ENCODE measurements around the gene RNPEP.
"Not testable (repeated sequence)": the region's sequence is repeated elsewhere in the genome, so short reads cannot be mapped to it uniquely, and the experiment has no call there.

The RNPEP gene

DNA sequence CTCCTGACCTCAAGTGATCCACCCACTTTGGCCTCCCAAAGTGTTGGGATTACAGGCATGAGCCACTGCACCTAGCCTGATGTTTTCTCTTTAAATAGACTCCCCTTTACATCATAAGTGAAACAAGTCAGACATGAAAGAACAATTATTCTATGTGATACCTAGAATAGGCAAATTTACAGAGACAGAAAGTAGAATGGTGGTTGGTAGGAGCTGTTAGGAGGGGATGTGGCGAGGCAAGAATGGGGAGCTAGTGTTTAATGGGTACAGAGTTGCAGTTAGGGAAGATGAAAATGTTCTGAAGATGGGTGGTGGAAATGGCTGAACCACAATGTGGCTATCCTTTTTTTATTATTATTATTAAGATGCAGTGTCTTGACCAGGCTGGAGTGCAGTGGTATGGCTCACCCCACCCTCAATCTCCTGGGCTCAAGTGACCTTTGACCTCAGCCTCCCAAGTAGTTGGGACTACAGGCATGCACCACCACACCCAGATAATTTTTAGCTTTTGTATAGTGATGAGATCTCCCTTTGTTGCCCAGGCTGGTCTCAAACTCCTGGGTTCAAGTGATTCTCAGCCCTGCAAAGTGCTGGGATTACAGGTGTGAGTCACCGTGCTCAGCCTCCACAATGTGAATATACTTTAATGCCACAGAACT is 56.4 kb downstream of the RNPEP start:
- DNase-seq = no peak

DNA sequence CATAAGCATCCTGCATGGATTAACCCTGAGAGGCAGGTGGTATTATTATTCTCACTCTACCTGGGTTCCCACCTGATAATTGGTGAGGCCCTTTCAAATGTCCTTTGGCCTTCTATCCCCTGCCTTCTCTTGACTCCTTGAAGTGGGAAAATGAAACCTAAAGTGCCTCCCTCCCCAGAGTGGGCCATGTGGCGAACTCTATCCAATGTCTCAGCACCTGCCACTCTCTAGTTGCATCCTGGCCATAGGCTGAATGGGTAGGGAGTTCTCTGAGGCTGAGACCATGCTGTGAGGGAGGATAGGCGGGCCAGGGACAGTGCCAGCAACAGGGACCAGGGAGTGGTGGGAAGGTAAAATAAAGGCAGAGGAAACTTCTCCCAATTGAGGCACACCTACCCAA is 63.3 kb downstream of the RNPEP start:
- no peak for DNase-seq

DNA sequence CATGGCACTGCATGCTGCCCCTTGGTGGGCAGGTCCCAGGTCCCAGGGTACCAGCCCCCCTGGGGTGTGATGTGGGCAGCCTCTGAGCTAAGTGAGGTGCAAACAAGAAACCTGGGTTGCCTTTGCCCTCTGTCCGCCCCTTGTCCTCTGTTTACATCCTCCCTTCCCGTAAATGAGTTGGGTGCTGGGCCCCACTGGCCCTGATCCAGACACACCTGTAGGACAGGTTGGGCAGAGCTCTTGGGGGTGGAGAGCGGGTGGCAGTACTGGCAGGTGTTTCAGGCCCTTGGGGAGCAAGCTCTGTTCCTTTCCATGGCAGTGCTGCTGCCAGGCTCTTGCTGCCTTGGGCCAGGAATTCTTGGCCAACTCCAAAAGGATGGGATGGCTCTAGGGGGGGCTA is 63.8 kb downstream of the RNPEP start:
- no peak for DNase-seq

DNA sequence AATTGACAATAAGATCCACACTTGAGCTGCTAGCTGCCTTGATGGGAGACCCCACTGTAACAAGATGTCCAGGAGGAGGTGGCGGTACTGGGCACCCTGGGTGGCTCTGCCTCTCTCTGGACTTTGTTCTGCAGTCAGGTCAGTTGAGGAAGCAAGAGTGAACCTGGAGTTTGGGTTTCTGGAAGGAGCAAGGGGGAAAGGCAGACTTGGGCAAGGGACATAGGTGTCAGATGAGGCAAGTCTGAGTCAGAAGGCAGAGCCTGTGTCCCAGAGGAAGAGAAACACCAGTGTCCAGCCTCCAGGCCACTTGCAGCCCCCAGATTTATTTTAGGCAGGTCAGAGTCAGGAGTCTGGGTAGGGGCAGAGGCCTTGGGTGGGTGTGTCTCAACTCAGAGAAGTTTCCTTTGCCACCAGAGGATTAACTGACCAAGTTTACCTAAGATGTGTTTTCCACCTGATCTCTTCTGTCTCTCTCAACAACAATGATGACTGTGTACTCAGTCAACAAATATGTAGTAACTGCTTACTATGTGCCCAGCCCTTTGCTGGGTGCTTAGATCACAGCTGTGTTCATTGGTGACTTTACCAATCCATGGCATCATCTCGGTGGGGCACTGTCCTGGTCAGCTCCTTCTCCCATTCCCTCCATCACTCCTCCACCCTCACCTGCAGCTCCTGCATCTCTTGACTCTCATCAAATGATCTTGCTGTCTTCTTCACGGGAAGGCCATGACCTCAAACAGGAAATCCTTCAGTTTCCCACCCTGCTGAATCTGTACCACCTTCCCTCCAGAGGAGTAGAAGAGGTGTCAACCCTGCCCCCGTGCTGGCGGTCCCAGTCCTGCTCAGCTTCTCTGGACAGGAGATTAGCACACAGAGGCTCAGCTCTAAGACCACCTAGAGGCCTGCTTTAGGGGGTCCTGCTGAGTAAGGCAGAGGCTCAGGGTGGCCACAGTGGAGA is 64.6 kb downstream of the RNPEP start:
- DNase-seq = no peak

DNA sequence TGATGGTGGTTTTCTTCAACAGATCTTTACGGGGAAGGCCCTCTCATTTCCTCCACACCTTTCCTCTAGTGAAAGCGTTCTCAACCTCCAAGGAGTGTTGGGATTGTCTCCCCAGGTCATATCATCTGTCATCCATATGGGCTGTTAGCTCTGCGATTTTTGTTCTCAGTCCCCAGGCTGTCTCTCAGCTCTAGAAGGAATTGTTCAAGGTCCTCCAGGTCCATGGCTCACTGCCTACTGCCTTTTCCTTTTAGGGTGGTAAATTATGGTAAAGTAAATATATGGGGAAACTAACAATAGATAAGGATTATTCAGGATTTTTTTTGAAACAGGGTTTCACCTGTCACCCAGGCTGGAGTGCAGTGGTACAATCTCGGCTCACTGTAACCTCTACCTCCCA is 65.5 kb downstream of the RNPEP start:
- DNase-seq = no peak

DNA sequence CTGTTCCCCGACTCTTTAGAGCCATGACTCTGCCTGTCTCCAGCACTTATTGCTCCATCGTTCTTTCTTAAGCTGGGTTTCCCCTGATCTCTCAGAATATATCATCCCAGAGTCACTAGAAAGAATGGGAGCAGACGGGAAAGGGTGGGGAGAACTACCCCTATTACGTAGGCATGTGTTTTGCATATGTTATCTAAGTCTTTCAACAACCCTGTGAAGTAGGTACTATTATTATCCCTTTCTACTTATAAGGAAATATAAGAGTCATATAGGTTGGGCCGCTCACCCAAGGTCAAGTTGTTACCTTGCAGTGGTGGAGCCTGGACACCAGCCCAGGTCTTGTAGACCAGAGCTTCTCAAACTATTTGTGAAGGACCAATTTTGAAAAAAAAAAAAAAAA is 66.7 kb downstream of the RNPEP start:
- no peak for DNase-seq

DNA sequence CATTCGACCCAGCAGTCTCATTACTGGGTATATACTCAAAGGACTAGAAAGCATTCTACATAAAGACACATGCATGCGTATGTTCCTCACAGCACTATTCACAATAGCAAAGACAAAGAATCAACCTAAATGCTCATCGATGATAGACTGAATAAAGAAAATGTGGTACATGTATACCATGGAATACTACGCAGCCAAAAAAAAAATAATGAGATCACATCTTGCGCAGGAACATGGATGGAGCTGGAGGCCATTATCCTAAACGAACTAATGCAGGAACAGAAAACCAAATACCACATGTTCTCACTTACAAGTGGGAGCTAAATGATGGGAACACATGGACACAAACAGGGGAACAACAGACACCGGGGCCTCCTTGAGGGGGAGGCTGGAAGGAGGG is 71.6 kb downstream of the RNPEP start:
- no peak for DNase-seq

DNA sequence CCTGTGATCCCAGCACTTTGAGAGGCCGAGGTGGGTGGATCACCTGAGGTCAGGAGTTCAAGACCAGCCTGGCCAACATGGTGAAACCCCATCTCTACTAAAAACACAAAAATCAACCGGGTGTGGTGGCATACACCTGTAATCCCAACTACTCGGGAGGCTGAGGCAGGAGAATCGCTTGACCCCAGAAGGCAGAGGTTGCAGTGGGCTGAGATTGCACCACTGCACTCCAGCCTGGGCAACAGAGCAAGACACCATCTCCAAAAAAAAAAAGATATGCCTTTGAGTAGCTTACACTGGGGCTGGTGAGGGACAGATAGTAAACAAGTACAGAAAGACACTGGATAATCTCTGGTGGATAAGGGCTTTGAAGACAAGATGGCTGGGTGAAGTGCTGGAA is 72.2 kb downstream of the RNPEP start:
- DNase-seq = not testable (repeated sequence)

Data from activated CD4-positive, alpha-beta T cell treated with anti-CD3 and anti-CD28 coated beads for 48 hours (primary cell).